Kasumi-1 (cell line): ENCODE results near the gene GORAB.

Source experiments
- DNase-seq, 2 experiments: peaks; one replicate each; lab custom pipeline; 2025; lab: John Stamatoyannopoulos, UW

GORAB gene

GRCh38 chr1:170538687-170539086 lies 6.7 kb downstream of the GORAB start:
- DNase-seq: no peak

- no peak for DNase-seq
These were observed 7.2 kb downstream of the GORAB start for GRCh38 chr1:170539154-170539553.

- DNase-seq: no peak
These were observed 12.7 kb downstream of the GORAB start for GRCh38 chr1:170544624-170545023.

GRCh38 chr1:170545476-170545875 lies 13.5 kb downstream of the GORAB start:
- DNase-seq: no peak

GRCh38 chr1:170547255-170547654 lies 15.3 kb downstream of the GORAB start:
- no peak for DNase-seq

- DNase-seq: no peak
These were observed 16.5 kb downstream of the GORAB start for GRCh38 chr1:170548497-170548896.

- DNase-seq: no peak
These were observed 23.4 kb downstream of the GORAB start for GRCh38 chr1:170555370-170555769.

GRCh38 chr1:170556917-170557316 lies 25.0 kb downstream of the GORAB start:
- no peak for DNase-seq

GRCh38 chr1:170558731-170559130 lies 26.8 kb downstream of the GORAB start:
- DNase-seq: no peak

GRCh38 chr1:170559166-170559565 lies 27.2 kb downstream of the GORAB start:
- DNase-seq: no peak

GRCh38 chr1:170560681-170561285 lies 28.8 kb downstream of the GORAB start:
- DNase-seq: no peak

- DNase-seq: peak; percentile 21 to 43
These were observed 30.8 kb downstream of the GORAB start for GRCh38 chr1:170562646-170563338.

GRCh38 chr1:170567214-170567613 lies 35.2 kb downstream of the GORAB start:
- no peak for DNase-seq

GRCh38 chr1:170568197-170568596 lies 36.2 kb downstream of the GORAB start:
- no peak for DNase-seq

- DNase-seq: no peak
These were observed 45.0 kb downstream of the GORAB start for GRCh38 chr1:170576980-170577379.

- DNase-seq: no peak
These were observed 46.4 kb downstream of the GORAB start for GRCh38 chr1:170578359-170578758.

GRCh38 chr1:170580636-170581440 lies 48.9 kb downstream of the GORAB start:
- peak; percentile 33 to 41 for DNase-seq

- DNase-seq: no peak
These were observed 51.2 kb downstream of the GORAB start for GRCh38 chr1:170583186-170583585.

- DNase-seq: no peak
These were observed 54.6 kb downstream of the GORAB start for GRCh38 chr1:170586321-170587252.

- DNase-seq: no peak
These were observed 55.3 kb downstream of the GORAB start for GRCh38 chr1:170587253-170587593.

GRCh38 chr1:170590921-170591705 lies 59.1 kb downstream of the GORAB start:
- DNase-seq: no peak
